MM.1S (cell line): ENCODE results near the gene CBFA2T2.

Experiments
- DNase-seq: peaks from one replicate; pipeline ENCODE4 v3.0.0-alpha.2; 2015
- H2AFZ ChIP-seq: fragments of 300-600 bp; sonication (generic); 2 replicates; pipeline ENCODE4 v1.6.0; 2016; ENCODE audit warnings: antibody characterized with exemption, low read length
- H3F3A ChIP-seq: fragments of 300-600 bp; sonication (generic); 2 replicates; pipeline ENCODE4 v1.6.1; 2016; ENCODE audit warnings: mild to moderate bottlenecking, antibody characterized with exemption, low read length, moderate library complexity, mixed read lengths; ENCODE audit not compliant: insufficient read depth
- H3K27ac ChIP-seq: fragments of 300-600 bp; sonication (generic); 2 replicates; pipeline ENCODE4 v1.5.1; 2016; ENCODE audit warnings: mild to moderate bottlenecking, low read length
- H3K27me3 ChIP-seq: fragments of 300-600 bp; sonication (generic); replicated peaks from 2 replicates; pipeline ENCODE4 v1.6.0; 2016; ENCODE audit warnings: low read length; ENCODE audit not compliant: insufficient read depth
- H3K36me3 ChIP-seq: fragments of 300-600 bp; sonication (generic); replicated peaks from 2 replicates; pipeline ENCODE4 v1.6.1; 2016; ENCODE audit warnings: mild to moderate bottlenecking, low read length, mixed read lengths; ENCODE audit not compliant: insufficient read depth
- H3K4me1 ChIP-seq: fragments of 300-600 bp; sonication (generic); 2 replicates; pipeline ENCODE4 v1.6.1; 2016; ENCODE audit warnings: low read length, mixed read lengths
- H3K4me2 ChIP-seq: fragments of 300-600 bp; sonication (generic); 2 replicates; pipeline ENCODE4 v1.6.0; 2016; ENCODE audit warnings: low read depth, low read length
- H3K4me3 ChIP-seq: fragments of 300-600 bp; sonication (generic); 2 replicates; pipeline ENCODE4 v1.5.1; 2016; ENCODE audit warnings: low read length, mixed read lengths
- H3K79me2 ChIP-seq: fragments of 300-600 bp; sonication (generic); 2 replicates; pipeline ENCODE4 v1.6.1; 2016; ENCODE audit warnings: mixed run types, low read length, mixed read lengths
- H3K9ac ChIP-seq: fragments of 300-600 bp; sonication (generic); 2 replicates; pipeline ENCODE4 v1.6.1; 2016; ENCODE audit warnings: low read length, mixed read lengths
- H3K9me2 ChIP-seq: fragments of 300-600 bp; sonication (generic); replicated peaks from 2 replicates; pipeline ENCODE4 v1.6.1; 2016; ENCODE audit warnings: mild to moderate bottlenecking, low read length, mixed read lengths; ENCODE audit not compliant: insufficient read depth
- H3K9me3 ChIP-seq: fragments of 300-600 bp; sonication (generic); replicated peaks from 2 replicates; pipeline ENCODE4 v1.6.1; 2016; ENCODE audit warnings: mild to moderate bottlenecking, low read length, mixed read lengths; ENCODE audit not compliant: insufficient read depth
- H4K20me1 ChIP-seq: fragments of 300-600 bp; sonication (generic); 2 replicates; pipeline ENCODE4 v1.6.1; 2016; ENCODE audit warnings: mild to moderate bottlenecking, low read length, moderate library complexity, mixed read lengths; ENCODE audit not compliant: insufficient read depth
- EZH2 ChIP-seq: fragments of 300-600 bp; sonication (generic); optimal IDR thresholded peaks from 2 replicates; pipeline ENCODE3; 2017; ENCODE audit warnings: low read depth, mild to moderate bottlenecking, antibody characterized with exemption, low read length, mixed read lengths
- EZH2phosphoT487 ChIP-seq: fragments of 300-600 bp; sonication (generic); IDR thresholded peaks from 2 replicates; pipeline ENCODE4 v1.6.1; 2018; ENCODE audit warnings: antibody characterized with exemption, low read length
- TF ChIP-seq, protein P1 (sequence below): fragments of 300-600 bp; sonication (generic); IDR thresholded peaks from 2 replicates; pipeline ENCODE4 v1.5.1; 2016; ENCODE audit warnings: antibody characterized with exemption, low read length, mixed read lengths

Gene CBFA2T2

DNA sequence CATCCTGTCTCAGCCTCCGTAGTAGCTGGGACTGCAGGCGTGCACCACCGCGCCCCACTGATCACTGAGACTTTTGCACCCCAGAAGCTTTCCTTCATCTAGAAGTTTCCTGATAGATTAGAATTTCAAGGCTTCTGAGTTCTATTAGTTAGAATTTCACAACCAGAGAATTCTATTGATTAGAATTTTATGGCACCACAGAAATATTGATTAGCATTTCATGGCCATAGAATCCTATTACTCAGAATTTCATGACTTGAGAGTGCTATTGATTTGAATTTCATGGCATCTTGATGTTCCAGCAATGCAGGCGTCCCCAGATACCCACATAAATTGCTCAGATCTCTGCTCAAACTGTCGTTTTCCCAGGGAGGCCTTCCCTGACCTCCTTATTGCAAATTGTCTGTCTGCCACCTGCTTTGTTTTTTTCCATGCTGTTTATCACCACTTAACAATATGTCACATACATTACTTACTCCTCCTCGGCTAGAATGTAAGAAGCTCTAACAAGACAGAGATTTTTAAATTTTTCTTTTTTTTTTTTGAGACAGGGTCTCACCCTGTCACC is 16.9 kb upstream of the CBFA2T2 start:
- Histone ChIP-seq H3K4me3 (no peak overlapping the region), H3F3A (no peaks in the 10 kb centered on the region), H3K36me3 (no peaks in the 10 kb centered on the region), H3K9ac (no peak overlapping the region), H3K27me3 (no peaks in the 10 kb centered on the region), H3K4me1 (no peaks in the 10 kb centered on the region), H3K4me2 (no peak overlapping the region), H3K27ac (no peak overlapping the region), H4K20me1 (no peaks in the 10 kb centered on the region), H3K79me2 (no peaks in the 10 kb centered on the region), H2AFZ (no peak overlapping the region), H3K9me2 (no peaks in the 10 kb centered on the region), H3K9me3 (no peaks in the 10 kb centered on the region)
- no peak for DNase-seq
- TF ChIP-seq, protein P1, sequence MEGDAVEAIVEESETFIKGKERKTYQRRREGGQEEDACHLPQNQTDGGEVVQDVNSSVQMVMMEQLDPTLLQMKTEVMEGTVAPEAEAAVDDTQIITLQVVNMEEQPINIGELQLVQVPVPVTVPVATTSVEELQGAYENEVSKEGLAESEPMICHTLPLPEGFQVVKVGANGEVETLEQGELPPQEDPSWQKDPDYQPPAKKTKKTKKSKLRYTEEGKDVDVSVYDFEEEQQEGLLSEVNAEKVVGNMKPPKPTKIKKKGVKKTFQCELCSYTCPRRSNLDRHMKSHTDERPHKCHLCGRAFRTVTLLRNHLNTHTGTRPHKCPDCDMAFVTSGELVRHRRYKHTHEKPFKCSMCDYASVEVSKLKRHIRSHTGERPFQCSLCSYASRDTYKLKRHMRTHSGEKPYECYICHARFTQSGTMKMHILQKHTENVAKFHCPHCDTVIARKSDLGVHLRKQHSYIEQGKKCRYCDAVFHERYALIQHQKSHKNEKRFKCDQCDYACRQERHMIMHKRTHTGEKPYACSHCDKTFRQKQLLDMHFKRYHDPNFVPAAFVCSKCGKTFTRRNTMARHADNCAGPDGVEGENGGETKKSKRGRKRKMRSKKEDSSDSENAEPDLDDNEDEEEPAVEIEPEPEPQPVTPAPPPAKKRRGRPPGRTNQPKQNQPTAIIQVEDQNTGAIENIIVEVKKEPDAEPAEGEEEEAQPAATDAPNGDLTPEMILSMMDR = no peak
- TF ChIP-seq EZH2phosphoT487 (no peak), EZH2 (no peak)

DNA sequence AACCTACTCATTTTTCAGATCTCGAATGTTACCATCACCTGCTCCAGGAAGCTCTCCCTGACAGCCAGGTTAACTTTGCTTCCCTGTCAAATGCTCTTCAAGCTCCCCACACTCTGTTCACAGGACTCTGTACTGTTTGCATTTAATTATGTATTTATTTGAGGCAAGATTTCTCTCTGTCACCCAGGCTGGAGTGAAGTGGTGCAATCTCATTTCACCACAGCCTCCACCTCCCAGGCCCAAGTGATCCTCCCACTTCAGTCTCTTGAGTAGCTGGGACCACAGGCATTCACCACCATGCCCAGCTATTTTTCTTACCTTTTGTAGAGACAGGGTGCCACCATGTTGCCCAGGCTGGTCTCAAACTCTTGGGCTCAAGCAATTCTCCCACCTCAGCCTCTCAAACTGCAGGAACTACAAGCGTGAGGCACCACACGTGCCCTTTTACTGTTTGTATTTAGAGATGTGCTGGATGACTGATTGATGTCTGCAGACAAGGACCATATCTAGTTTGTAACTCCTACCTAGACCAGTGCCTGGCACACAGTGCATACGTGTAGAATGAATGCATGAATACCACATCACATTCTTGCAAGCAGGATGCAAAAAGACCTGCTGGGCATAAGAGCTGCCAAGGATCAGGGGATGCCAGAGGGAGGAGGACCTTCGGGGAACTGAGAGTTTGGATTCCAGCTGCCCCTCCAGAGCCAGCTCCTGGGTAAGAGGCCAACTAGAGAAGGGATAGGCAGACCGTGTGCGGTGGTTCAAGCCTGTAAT is 15.6 kb upstream of the CBFA2T2 start:
- H3K9me3 ChIP-seq = no peaks in the 10 kb centered on the region
- no peaks in the 10 kb centered on the region for H3K36me3 ChIP-seq
- no peaks in the 10 kb centered on the region for H3K9me2 ChIP-seq
- no peak overlapping the region for H2AFZ ChIP-seq
- no peak overlapping the region for H3K9ac ChIP-seq
- H4K20me1 ChIP-seq = no peaks in the 10 kb centered on the region
- no peaks in the 10 kb centered on the region for H3K27me3 ChIP-seq
- TF ChIP-seq EZH2phosphoT487 (no peak), EZH2 (no peak)
- TF ChIP-seq, protein P1 = no peak
- no peak overlapping the region for H3K4me2 ChIP-seq
- no peak overlapping the region for H3K4me3 ChIP-seq
- H3K27ac ChIP-seq = no peak overlapping the region
- DNase-seq = no peak
- H3F3A ChIP-seq = no peaks in the 10 kb centered on the region
- H3K79me2 ChIP-seq = no peaks in the 10 kb centered on the region
- H3K4me1 ChIP-seq = no peaks in the 10 kb centered on the region

DNA sequence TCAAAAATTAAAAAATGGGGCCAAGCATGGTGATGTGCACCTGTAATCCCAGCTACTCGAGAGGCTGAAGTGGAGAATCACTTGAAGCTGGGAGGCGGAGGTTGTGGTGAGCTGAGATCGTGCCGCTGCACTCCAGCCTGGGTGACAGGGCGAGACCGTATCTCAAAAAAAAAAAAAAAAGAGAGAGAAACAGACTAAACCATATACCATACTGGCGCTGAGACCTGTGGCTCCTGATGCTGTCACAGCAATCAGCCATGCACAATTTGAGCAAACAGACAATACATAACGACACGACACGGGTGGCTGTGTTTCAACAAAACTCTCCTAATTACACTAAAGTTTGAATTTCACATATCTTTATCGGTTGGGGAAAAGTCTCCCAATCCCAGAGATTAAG is 14.9 kb upstream of the CBFA2T2 start:
- no peaks in the 10 kb centered on the region for H3K9me2 ChIP-seq
- no peaks in the 10 kb centered on the region for H3K79me2 ChIP-seq
- TF ChIP-seq EZH2phosphoT487 (no peak), EZH2 (no peak)
- TF ChIP-seq, protein P1 = no peak
- H2AFZ ChIP-seq = no peak overlapping the region
- H3K4me3 ChIP-seq = no peak overlapping the region
- no peaks in the 10 kb centered on the region for H4K20me1 ChIP-seq
- no peaks in the 10 kb centered on the region for H3K4me1 ChIP-seq
- H3K27ac ChIP-seq = no peak overlapping the region
- no peak for DNase-seq
- no peaks in the 10 kb centered on the region for H3F3A ChIP-seq
- no peaks in the 10 kb centered on the region for H3K36me3 ChIP-seq
- H3K4me2 ChIP-seq = no peak overlapping the region
- H3K27me3 ChIP-seq = no peaks in the 10 kb centered on the region
- no peaks in the 10 kb centered on the region for H3K9me3 ChIP-seq
- no peak overlapping the region for H3K9ac ChIP-seq
